Fibroblast of upper back skin (primary cell): ENCODE data around the gene OR2AT4.
"Not testable (repeated sequence)": the region's sequence is repeated elsewhere in the genome, so short reads cannot be mapped to it uniquely, and the experiment has no call there.

Experiments used
- DNase-seq: peaks from one replicate; pipeline ENCODE4 v3.0.0-alpha.2; 2013

OR2AT4 gene

GRCh38 chr11:75096456-75097172 lies at the start of gene OR2AT4:
Gene OR2AT4, minus strand, starts transcription at chr11:75096876.
- DNase-seq, result no peak

GRCh38 chr11:75145972-75146519 lies 49.4 kb upstream of the OR2AT4 start:
- no peak for DNase-seq

- DNase-seq, result no peak
These were observed 48.7 kb upstream of the OR2AT4 start for GRCh38 chr11:75145196-75145971.

GRCh38 chr11:75144716-75145014 lies 48.0 kb upstream of the OR2AT4 start:
- DNase-seq, result no peak

- DNase-seq, result no peak
These were observed 46.7 kb upstream of the OR2AT4 start for GRCh38 chr11:75143420-75143731.

- peak; percentile 95 for DNase-seq
These were observed 46.2 kb upstream of the OR2AT4 start for GRCh38 chr11:75142714-75143419.

- no peak for DNase-seq
These were observed 44.5 kb upstream of the OR2AT4 start for GRCh38 chr11:75141166-75141565.

- peak; percentile 26 for DNase-seq
These were observed 43.8 kb upstream of the OR2AT4 start for GRCh38 chr11:75140269-75141138.

GRCh38 chr11:75135651-75136050 lies 39.0 kb upstream of the OR2AT4 start:
- DNase-seq, result no peak

GRCh38 chr11:75135021-75135650 lies 38.5 kb upstream of the OR2AT4 start:
- DNase-seq, result no peak

- DNase-seq, result no peak
These were observed 37.3 kb upstream of the OR2AT4 start for GRCh38 chr11:75133976-75134375.

- no peak for DNase-seq
These were observed 35.4 kb upstream of the OR2AT4 start for GRCh38 chr11:75132080-75132479.

- DNase-seq, result no peak
These were observed 29.9 kb upstream of the OR2AT4 start for GRCh38 chr11:75126564-75126963.

- no peak for DNase-seq
These were observed 21.9 kb upstream of the OR2AT4 start for GRCh38 chr11:75118577-75118976.

- no peak for DNase-seq
These were observed 17.8 kb upstream of the OR2AT4 start for GRCh38 chr11:75114465-75114864.

GRCh38 chr11:75113030-75113429 lies 16.4 kb upstream of the OR2AT4 start:
- no peak for DNase-seq

GRCh38 chr11:75112200-75112599 lies 15.5 kb upstream of the OR2AT4 start:
- no peak for DNase-seq

GRCh38 chr11:75107187-75107586 lies 10.5 kb upstream of the OR2AT4 start:
- DNase-seq, result peak; percentile 13

GRCh38 chr11:75105967-75106681 lies 9.4 kb upstream of the OR2AT4 start:
- DNase-seq, result not testable (repeated sequence)

GRCh38 chr11:75105462-75105925 lies 8.8 kb upstream of the OR2AT4 start:
- DNase-seq, result no peak

GRCh38 chr11:75103380-75104026 lies 6.8 kb upstream of the OR2AT4 start:
- peak; percentile 52 for DNase-seq
